VCaP (cell line): ENCODE data around the gene KCTD17.

Source experiments
- H3K27ac ChIP-seq: fragments of 450-650 bp; 2 replicates; pipeline ENCODE4 v1.5.1; 2017
- CTCF ChIP-seq: fragments of 450-650 bp; conservative IDR thresholded peaks from 2 replicates; pipeline ENCODE4 v1.5.1; 2017; ENCODE audit warnings: mild to moderate bottlenecking, moderate library complexity

KCTD17 gene

GRCh38 chr22:37010976-37011375 lies 40.6 kb upstream of the KCTD17 start:
- no peak overlapping the region for H3K27ac ChIP-seq
- no peak for TF ChIP-seq CTCF

- no peak overlapping the region for H3K27ac ChIP-seq
- no peak for TF ChIP-seq CTCF
These were observed 40.1 kb upstream of the KCTD17 start for GRCh38 chr22:37011472-37011871.

GRCh38 chr22:37012262-37012904 lies 39.2 kb upstream of the KCTD17 start:
- TF ChIP-seq CTCF = no peak
- no peak overlapping the region for H3K27ac ChIP-seq

- no peak for TF ChIP-seq CTCF
- no peak overlapping the region for H3K27ac ChIP-seq
These were observed 38.6 kb upstream of the KCTD17 start for GRCh38 chr22:37012956-37013355.

- no peak overlapping the region for H3K27ac ChIP-seq
- no peak for TF ChIP-seq CTCF
These were observed 37.1 kb upstream of the KCTD17 start for GRCh38 chr22:37014415-37014806.

GRCh38 chr22:37014835-37015586 lies 36.5 kb upstream of the KCTD17 start:
- no peak overlapping the region for H3K27ac ChIP-seq
- no peak for TF ChIP-seq CTCF

- H3K27ac ChIP-seq = no peak overlapping the region
- TF ChIP-seq CTCF = no peak
These were observed 36.0 kb upstream of the KCTD17 start for GRCh38 chr22:37015587-37015878.
